ENCODE measurements around the gene TGFBR1. TPM values are rescaled to one million over a fixed set of nuclear protein-coding genes. Genes with fewer than 3 reads are reported as not detected.

Gene TGFBR1
- total and polyA plus RNA-seq, 5 donors from 2014 or later: 18.0 to 27.0 (median 19.4) TPM

DNA sequence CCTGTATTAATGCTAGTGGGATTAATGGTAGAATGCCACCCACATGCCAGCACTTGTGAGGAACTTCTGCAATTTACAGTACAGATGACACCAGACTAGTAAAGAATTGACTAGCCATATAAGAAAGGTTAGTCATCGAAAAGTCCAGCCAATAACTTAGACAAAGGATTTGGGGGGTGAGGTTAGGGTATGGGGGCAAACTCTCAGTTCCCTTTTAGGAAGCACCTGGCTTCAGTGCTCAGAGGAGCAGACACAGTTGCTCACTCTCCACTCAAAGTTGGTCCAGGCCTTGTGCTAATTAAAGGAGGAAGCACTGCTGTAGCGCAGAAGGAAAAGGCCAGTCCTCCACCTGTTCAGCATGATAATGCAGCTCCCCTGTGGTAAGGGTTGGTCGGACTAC is 25.2 kb downstream of the TGFBR1 start:
- peak overlapping the region in 1 of 3 donors; percentile 1 for H3K27ac Mint-ChIP-seq
- H3K4me3 Mint-ChIP-seq: peak overlapping the region in 1 of 4 donors; percentile 0

DNA sequence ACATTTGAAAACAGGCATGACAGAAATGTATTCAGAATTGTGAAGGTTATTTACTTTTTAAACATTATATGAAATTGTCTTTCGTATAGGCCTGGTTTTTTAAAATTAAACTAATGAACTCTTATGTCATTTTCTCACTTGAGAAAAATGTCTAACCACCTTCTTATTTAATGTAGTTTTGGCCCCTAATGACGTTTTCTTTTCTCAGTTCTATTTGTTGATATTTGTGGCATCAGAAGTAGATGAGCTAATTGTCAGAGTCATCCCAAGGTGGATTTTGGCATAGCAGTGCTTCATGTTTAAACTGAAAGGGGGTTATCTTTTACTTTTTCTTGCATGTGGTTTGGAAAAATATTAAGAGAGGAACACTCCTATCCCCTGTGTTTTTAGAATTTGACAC is 28.2 kb downstream of the TGFBR1 start:
- peaks cover 30 to 83% (median 68%) of the 10 kb centered on the region in 4 donors for H3K4me1 Mint-ChIP-seq
- H3K9me3 ChIP-seq (ENCODE audit: control insufficient read depth in 2 of 2, low read length in 2 of 2): no peaks in the 10 kb centered on the region
- peaks cover 0 to 1% (median 0%) of the 10 kb centered on the region in 7 donors for H3K9me3 Mint-ChIP-seq
- H3K27me3 Mint-ChIP-seq: no peaks in the 10 kb centered on the region
- ATAC-seq (ENCODE audit: low read depth in 2 of 2): no peak
- peaks cover 53% of the 10 kb centered on the region for H3K4me1 ChIP-seq (ENCODE audit: control insufficient read depth, insufficient read depth, low read length, poor library complexity, severe bottlenecking)
- H3K27ac Mint-ChIP-seq: peak overlapping the region in 2 of 3 donors; percentile 15 to 22
- H3K4me3 Mint-ChIP-seq: peak overlapping the region in 1 of 4 donors; percentile 40
- no peak for DNase-seq
- H3K27me3 ChIP-seq (ENCODE audit: control insufficient read depth, insufficient read depth, low read length): no peaks in the 10 kb centered on the region
- peaks cover 34% of the 10 kb centered on the region for H3K36me3 Mint-ChIP-seq
- H3K4me3 ChIP-seq (ENCODE audit: low read depth, low read length): no peak overlapping the region
- peaks cover 19% of the 10 kb centered on the region for H3K36me3 ChIP-seq (ENCODE audit: control insufficient read depth, insufficient read depth, low read length)
- no peak overlapping the region for H3K27ac ChIP-seq (ENCODE audit: insufficient read depth, low read length, poor library complexity, severe bottlenecking)

More for the DNA sequence above, 25.2 kb downstream of the TGFBR1 start:
- no peaks in the 10 kb centered on the region for H3K27me3 Mint-ChIP-seq
- ATAC-seq (ENCODE audit: low read depth in 2 of 2) (peak in 1 of 2 donors; percentile 61), DNase-seq (no peak)
- H3K4me3 ChIP-seq (ENCODE audit: low read depth, low read length): no peak overlapping the region
- H3K4me1 ChIP-seq (ENCODE audit: control insufficient read depth, insufficient read depth, low read length, poor library complexity, severe bottlenecking): peaks cover 42% of the 10 kb centered on the region
- no peak overlapping the region for H3K27ac ChIP-seq (ENCODE audit: insufficient read depth, low read length, poor library complexity, severe bottlenecking)
- no peaks in the 10 kb centered on the region for H3K27me3 ChIP-seq (ENCODE audit: control insufficient read depth, insufficient read depth, low read length)
- peaks cover 25 to 85% (median 66%) of the 10 kb centered on the region in 4 donors for H3K4me1 Mint-ChIP-seq
- no peaks in the 10 kb centered on the region for H3K9me3 ChIP-seq (ENCODE audit: control insufficient read depth in 2 of 2, low read length in 2 of 2)
- H3K36me3 ChIP-seq (ENCODE audit: control insufficient read depth, insufficient read depth, low read length): peaks cover 17% of the 10 kb centered on the region
- H3K9me3 Mint-ChIP-seq: peaks cover 0 to 1% (median 0%) of the 10 kb centered on the region in 7 donors
- H3K36me3 Mint-ChIP-seq: peaks cover 27% of the 10 kb centered on the region

DNA sequence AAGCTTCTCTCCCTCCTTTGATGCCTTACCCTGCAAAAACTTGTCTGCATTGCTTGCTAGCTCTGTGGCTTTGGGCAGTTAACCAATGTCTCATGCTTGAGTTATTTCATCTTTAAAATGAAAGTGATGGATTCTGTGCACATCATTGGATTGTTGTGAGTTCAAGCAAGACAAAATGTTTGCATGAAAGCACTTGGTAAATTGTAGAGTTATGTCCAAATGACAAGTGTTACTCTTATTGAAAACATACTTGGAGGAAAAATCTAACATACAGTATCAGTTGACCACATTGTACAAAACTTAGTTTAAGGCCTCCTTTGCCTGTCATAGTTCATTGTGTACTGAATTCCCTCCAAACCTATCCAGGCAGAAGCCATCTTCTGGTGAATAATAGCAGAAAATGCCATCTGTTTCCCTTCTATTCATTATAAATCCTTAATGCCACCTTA is 30.0 kb downstream of the TGFBR1 start:
- Histone ChIP-seq H3K36me3 (ENCODE audit: control insufficient read depth, insufficient read depth, low read length) (peaks cover 31% of the 10 kb centered on the region), H3K27me3 (ENCODE audit: control insufficient read depth, insufficient read depth, low read length) (no peaks in the 10 kb centered on the region), H3K27ac (ENCODE audit: insufficient read depth, low read length, poor library complexity, severe bottlenecking) (peak overlapping the region; percentile 56), H3K4me3 (ENCODE audit: low read depth, low read length) (peak overlapping the region; percentile 54), H3K4me1 (ENCODE audit: control insufficient read depth, insufficient read depth, low read length, poor library complexity, severe bottlenecking) (peaks cover 42% of the 10 kb centered on the region), H3K9me3 (ENCODE audit: control insufficient read depth in 2 of 2, low read length in 2 of 2) (no peaks in the 10 kb centered on the region)
- Mint-ChIP-seq H3K9me3 (peaks cover 0 to 1% (median 0%) of the 10 kb centered on the region in 7 donors), H3K27ac (peak overlapping the region; percentile 83 to 94 (median 88)), H3K4me1 (peaks cover 22 to 84% (median 59%) of the 10 kb centered on the region in 4 donors), H3K4me3 (peak overlapping the region; percentile 8 to 76 (median 42)), H3K27me3 (no peaks in the 10 kb centered on the region), H3K36me3 (peaks cover 34% of the 10 kb centered on the region)
- DNase-seq: peak in 1 of 3 donors; percentile 37
- ATAC-seq (ENCODE audit: low read depth in 2 of 2): no peak

DNA sequence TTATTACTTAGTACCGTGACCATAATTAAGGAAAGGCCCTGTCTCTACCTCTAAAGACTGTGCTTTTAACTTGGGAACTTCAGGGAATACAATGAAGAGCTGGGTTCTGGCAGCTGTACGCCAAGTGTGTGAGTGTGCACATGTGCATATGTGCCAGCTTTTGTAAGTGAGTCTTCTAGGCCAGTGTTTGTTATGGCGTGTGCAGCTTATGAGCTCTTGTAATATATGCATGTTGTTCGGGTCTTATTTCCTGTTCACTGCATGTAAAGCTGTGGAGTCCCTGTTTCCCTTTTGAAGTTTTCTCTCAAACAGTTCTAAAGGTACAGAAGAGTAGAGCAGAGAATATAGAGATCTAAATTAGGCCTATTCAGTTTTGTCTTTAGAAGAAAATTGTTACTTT is 30.5 kb downstream of the TGFBR1 start:
- H3K4me3 ChIP-seq (ENCODE audit: low read depth, low read length): peak overlapping the region; percentile 54
- DNase-seq (peak in 2 of 3 donors; percentile 48 to 77), ATAC-seq (ENCODE audit: low read depth in 2 of 2) (peak; percentile 89 to 96)
- no peaks in the 10 kb centered on the region for H3K27me3 ChIP-seq (ENCODE audit: control insufficient read depth, insufficient read depth, low read length)
- H3K9me3 Mint-ChIP-seq: peaks cover 0 to 1% (median 0%) of the 10 kb centered on the region in 7 donors
- peak overlapping the region; percentile 83 to 94 (median 88) for H3K27ac Mint-ChIP-seq
- no peaks in the 10 kb centered on the region for H3K27me3 Mint-ChIP-seq
- peak overlapping the region; percentile 56 for H3K27ac ChIP-seq (ENCODE audit: insufficient read depth, low read length, poor library complexity, severe bottlenecking)
- H3K4me1 ChIP-seq (ENCODE audit: control insufficient read depth, insufficient read depth, low read length, poor library complexity, severe bottlenecking): peaks cover 37% of the 10 kb centered on the region
- no peaks in the 10 kb centered on the region for H3K9me3 ChIP-seq (ENCODE audit: control insufficient read depth in 2 of 2, low read length in 2 of 2)
- peaks cover 37% of the 10 kb centered on the region for H3K36me3 Mint-ChIP-seq
- peaks cover 28% of the 10 kb centered on the region for H3K36me3 ChIP-seq (ENCODE audit: control insufficient read depth, insufficient read depth, low read length)
- H3K4me1 Mint-ChIP-seq: peaks cover 23 to 82% (median 57%) of the 10 kb centered on the region in 4 donors
- peak overlapping the region; percentile 17 to 76 (median 42) for H3K4me3 Mint-ChIP-seq

DNA sequence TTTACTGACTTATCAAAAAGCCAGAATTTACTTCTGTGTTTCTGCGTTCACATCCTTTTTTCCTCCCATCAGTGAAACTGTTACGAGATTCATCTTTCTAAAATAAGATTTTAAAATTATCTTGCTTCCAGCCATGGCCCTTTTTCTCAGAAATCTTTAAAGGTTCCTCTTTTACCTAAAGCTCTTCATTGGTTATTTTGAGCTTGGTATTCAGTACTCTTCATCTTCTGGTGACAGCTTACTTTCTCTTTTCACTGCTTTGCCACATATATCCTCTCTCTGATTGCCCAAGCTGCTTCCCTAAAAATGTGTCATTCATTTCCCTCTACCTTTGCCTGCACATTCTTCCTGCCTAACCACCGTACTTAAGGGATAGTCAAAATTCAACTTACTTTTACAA is 32.3 kb downstream of the TGFBR1 start:
- DNase-seq (peak in 1 of 3 donors; percentile 30), ATAC-seq (ENCODE audit: low read depth in 2 of 2) (no peak)
- H3K9me3 ChIP-seq (ENCODE audit: control insufficient read depth in 2 of 2, low read length in 2 of 2): no peaks in the 10 kb centered on the region
- H3K4me3 Mint-ChIP-seq: peak overlapping the region in 3 of 4 donors; percentile 4 to 50 (median 44)
- no peaks in the 10 kb centered on the region for H3K27me3 ChIP-seq (ENCODE audit: control insufficient read depth, insufficient read depth, low read length)
- H3K27ac ChIP-seq (ENCODE audit: insufficient read depth, low read length, poor library complexity, severe bottlenecking): peak overlapping the region; percentile 42
- H3K4me1 Mint-ChIP-seq: peaks cover 26 to 81% (median 54%) of the 10 kb centered on the region in 4 donors
- H3K27ac Mint-ChIP-seq: peak overlapping the region; percentile 16 to 83 (median 79)
- H3K36me3 ChIP-seq (ENCODE audit: control insufficient read depth, insufficient read depth, low read length): peaks cover 33% of the 10 kb centered on the region
- no peaks in the 10 kb centered on the region for H3K9me3 Mint-ChIP-seq
- H3K4me1 ChIP-seq (ENCODE audit: control insufficient read depth, insufficient read depth, low read length, poor library complexity, severe bottlenecking): peaks cover 36% of the 10 kb centered on the region
- peaks cover 45% of the 10 kb centered on the region for H3K36me3 Mint-ChIP-seq
- peak overlapping the region; percentile 4 for H3K4me3 ChIP-seq (ENCODE audit: low read depth, low read length)
- no peaks in the 10 kb centered on the region for H3K27me3 Mint-ChIP-seq

DNA sequence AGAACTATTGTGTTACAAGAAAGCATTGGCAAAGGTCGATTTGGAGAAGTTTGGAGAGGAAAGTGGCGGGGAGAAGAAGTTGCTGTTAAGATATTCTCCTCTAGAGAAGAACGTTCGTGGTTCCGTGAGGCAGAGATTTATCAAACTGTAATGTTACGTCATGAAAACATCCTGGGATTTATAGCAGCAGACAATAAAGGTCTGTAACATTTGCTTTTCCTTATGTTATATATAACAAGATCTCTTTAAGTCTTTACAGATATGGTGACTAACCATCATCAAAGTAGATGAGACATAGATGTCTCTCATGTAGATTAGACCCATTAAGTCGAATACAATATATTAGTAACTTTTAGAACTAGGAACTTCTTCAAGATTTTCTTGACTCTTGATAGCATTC is 33.0 kb downstream of the TGFBR1 start:
- Histone ChIP-seq H3K36me3 (ENCODE audit: control insufficient read depth, insufficient read depth, low read length) (peaks cover 33% of the 10 kb centered on the region), H3K27ac (ENCODE audit: insufficient read depth, low read length, poor library complexity, severe bottlenecking) (no peak overlapping the region), H3K27me3 (ENCODE audit: control insufficient read depth, insufficient read depth, low read length) (no peaks in the 10 kb centered on the region), H3K9me3 (ENCODE audit: control insufficient read depth in 2 of 2, low read length in 2 of 2) (no peaks in the 10 kb centered on the region), H3K4me3 (ENCODE audit: low read depth, low read length) (no peak overlapping the region), H3K4me1 (ENCODE audit: control insufficient read depth, insufficient read depth, low read length, poor library complexity, severe bottlenecking) (peaks cover 36% of the 10 kb centered on the region)
- no peak for DNase-seq
- Mint-ChIP-seq H3K27me3 (no peaks in the 10 kb centered on the region), H3K4me1 (peaks cover 23 to 77% (median 51%) of the 10 kb centered on the region in 4 donors), H3K36me3 (peaks cover 39% of the 10 kb centered on the region), H3K9me3 (no peaks in the 10 kb centered on the region), H3K4me3 (no peak overlapping the region), H3K27ac (peak overlapping the region in 2 of 3 donors; percentile 67 to 83)
- no peak for ATAC-seq (ENCODE audit: low read depth in 2 of 2)

DNA sequence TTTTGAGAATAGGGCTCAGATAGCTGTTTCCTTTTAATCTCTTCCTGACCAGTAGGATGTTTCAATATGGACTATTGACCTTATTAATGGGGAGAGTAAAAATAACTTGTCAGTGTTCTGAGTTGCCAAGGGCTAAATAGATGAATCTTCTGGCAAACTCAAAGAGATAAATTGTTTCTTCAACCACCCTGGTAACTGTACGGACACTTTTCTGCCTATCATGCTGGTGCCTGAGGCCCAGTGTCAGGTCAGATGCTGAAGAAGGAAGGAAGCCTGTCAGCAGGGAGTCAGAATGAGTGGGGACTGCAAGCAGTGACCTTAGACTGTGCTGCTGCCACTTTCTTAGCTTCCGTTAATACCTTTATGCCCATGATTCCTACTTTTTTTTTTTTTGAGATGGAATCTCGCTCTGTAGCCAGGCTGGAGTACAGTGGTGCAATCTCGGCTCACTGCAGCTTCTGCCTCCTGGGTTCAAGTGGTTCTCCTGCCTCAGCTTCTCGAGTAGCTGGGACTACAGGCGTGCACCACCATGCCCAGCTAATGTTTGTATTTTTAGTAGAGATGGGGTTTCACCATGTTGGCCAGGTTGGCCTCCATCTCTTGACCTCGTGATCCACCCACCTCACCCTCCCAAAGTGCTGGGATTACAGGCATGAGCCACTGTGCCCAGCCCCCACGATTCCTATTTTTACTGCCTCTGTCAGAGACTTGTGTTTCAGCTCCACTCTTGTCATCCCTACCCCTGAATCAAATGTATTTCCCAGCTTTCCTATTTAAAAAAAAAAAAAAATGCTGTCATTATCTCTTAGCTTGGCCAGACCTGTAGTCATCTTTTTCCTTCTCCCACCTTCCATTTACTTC is 33.7 kb downstream of the TGFBR1 start:
- Histone ChIP-seq H3K36me3 (ENCODE audit: control insufficient read depth, insufficient read depth, low read length) (peaks cover 35% of the 10 kb centered on the region), H3K9me3 (ENCODE audit: control insufficient read depth in 2 of 2, low read length in 2 of 2) (no peaks in the 10 kb centered on the region), H3K27ac (ENCODE audit: insufficient read depth, low read length, poor library complexity, severe bottlenecking) (no peak overlapping the region), H3K4me1 (ENCODE audit: control insufficient read depth, insufficient read depth, low read length, poor library complexity, severe bottlenecking) (peaks cover 36% of the 10 kb centered on the region), H3K27me3 (ENCODE audit: control insufficient read depth, insufficient read depth, low read length) (no peaks in the 10 kb centered on the region), H3K4me3 (ENCODE audit: low read depth, low read length) (no peak overlapping the region)
- H3K4me1 Mint-ChIP-seq: peaks cover 23 to 70% (median 45%) of the 10 kb centered on the region in 4 donors
- H3K27ac Mint-ChIP-seq: peak overlapping the region; percentile 3 to 74 (median 43)
- DNase-seq: no peak
- H3K36me3 Mint-ChIP-seq: peaks cover 37% of the 10 kb centered on the region
- ATAC-seq (ENCODE audit: low read depth in 2 of 2): no peak
- H3K9me3 Mint-ChIP-seq: no peaks in the 10 kb centered on the region
- H3K4me3 Mint-ChIP-seq: no peak overlapping the region
- H3K27me3 Mint-ChIP-seq: no peaks in the 10 kb centered on the region
